GM23338 (cell line): ENCODE results near the gene ANKH. TPM values are rescaled to one million over a fixed set of nuclear protein-coding genes. Genes with fewer than 3 reads are reported as not detected.
A peak's percentile ranks its signal among the peaks of the same experiment; 100 is the strongest.

Experiments
- ATAC-seq: fragments of 200-7000 bp; cut with Tn5 transposase; 3 replicates; pipeline ENCODE4 v1.9.1; 2020
- DNase-seq: peaks from one replicate; pipeline ENCODE4 v3.0.0-alpha.2; 2015; ENCODE audit warnings: low spot score
- H2AFZ ChIP-seq: fragments of 200-600 bp; sonication (generic); 2 replicates; pipeline ENCODE4 v1.8.0; 2016; ENCODE audit warnings: antibody characterized with exemption, mild to moderate bottlenecking, moderate library complexity
- H3F3A ChIP-seq: fragments of 200-600 bp; sonication (generic); replicated peaks from 2 replicates; pipeline ENCODE4 v1.8.0; 2017; ENCODE audit warnings: antibody characterized with exemption, mixed run types, low read depth
- H3K27ac ChIP-seq: fragments of 200-600 bp; sonication (generic); 2 replicates; pipeline ENCODE4 v1.6.1; 2016; ENCODE audit warnings: low read depth
- H3K27me3 ChIP-seq: fragments of 200-600 bp; sonication (generic); 2 replicates; pipeline ENCODE4 v1.8.0; 2016; ENCODE audit warnings: mild to moderate bottlenecking, mixed run types, moderate library complexity; ENCODE audit not compliant: insufficient read depth
- H3K36me3 ChIP-seq: fragments of 200-600 bp; sonication (generic); 2 replicates; pipeline ENCODE4 v1.8.0; 2016; ENCODE audit warnings: mild to moderate bottlenecking; ENCODE audit not compliant: insufficient read depth
- H3K4me1 ChIP-seq: fragments of 200-600 bp; sonication (generic); 2 replicates; pipeline ENCODE4 v1.8.0; 2016; ENCODE audit warnings: mild to moderate bottlenecking, moderate library complexity; ENCODE audit not compliant: insufficient read depth
- H3K4me2 ChIP-seq: fragments of 200-600 bp; sonication (generic); 2 replicates; pipeline ENCODE4 v1.7.1; 2017; ENCODE audit warnings: mixed run types
- H3K4me3 ChIP-seq: fragments of 200-600 bp; sonication (generic); 2 replicates; pipeline ENCODE4 v1.6.1; 2016; ENCODE audit warnings: mixed run types
- H3K79me2 ChIP-seq: fragments of 200-600 bp; sonication (generic); replicated peaks from 2 replicates; pipeline ENCODE4 v1.8.0; 2017; ENCODE audit warnings: mild to moderate bottlenecking; ENCODE audit not compliant: insufficient read depth
- H3K9me2 ChIP-seq: fragments of 200-600 bp; sonication (generic); 2 replicates; pipeline ENCODE4 v1.8.0; 2017; ENCODE audit not compliant: insufficient read depth
- H4K20me1 ChIP-seq: fragments of 200-600 bp; sonication (generic); replicated peaks from 2 replicates; pipeline ENCODE4 v1.8.0; 2017; ENCODE audit warnings: mild to moderate bottlenecking; ENCODE audit not compliant: insufficient read depth
- H3K27ac Mint-ChIP-seq: 2 replicates; pipeline ENCODE4 v1.8.0; 2020; ENCODE audit warnings: inconsistent platforms, mild to moderate bottlenecking, moderate library complexity, mixed read lengths
- H3K27me3 Mint-ChIP-seq: 3 replicates; pipeline ENCODE4 v1.8.0; 2022; ENCODE audit warnings: low read depth, mild to moderate bottlenecking, moderate library complexity, mixed read lengths, inconsistent platforms; ENCODE audit not compliant: insufficient read depth, poor library complexity
- H3K36me3 Mint-ChIP-seq: 3 replicates; pipeline ENCODE4 v1.8.0; 2021; ENCODE audit warnings: low read depth, mild to moderate bottlenecking, inconsistent platforms, moderate library complexity, mixed read lengths
- H3K4me1 Mint-ChIP-seq: 3 replicates; pipeline ENCODE4 v1.8.0; 2020; ENCODE audit warnings: mild to moderate bottlenecking, inconsistent platforms, mixed read lengths
- H3K4me3 Mint-ChIP-seq: 3 replicates; pipeline ENCODE4 v1.8.0; 2021; ENCODE audit warnings: moderate library complexity, mild to moderate bottlenecking, inconsistent platforms, mixed read lengths
- H3K9me3 Mint-ChIP-seq: 3 replicates; pipeline ENCODE4 v1.8.0; 2020; ENCODE audit warnings: moderate library complexity, mild to moderate bottlenecking, inconsistent platforms, mixed read lengths
- JUNB ChIP-seq: IDR thresholded peaks from one replicate; pipeline ENCODE4 v1.6.1; 2016; ENCODE audit warnings: antibody characterized with exemption; ENCODE audit not compliant: unreplicated experiment
- STAT1 ChIP-seq: IDR thresholded peaks from one replicate; pipeline ENCODE4 v1.6.1; 2016; ENCODE audit warnings: antibody characterized with exemption; ENCODE audit not compliant: unreplicated experiment
- ZNF114 ChIP-seq: fragments of 250-450 bp; sonication (Bioruptor Pico); IDR thresholded peaks from 2 replicates; pipeline ENCODE4 v1.5.0; 2020; ENCODE audit warnings: mild to moderate bottlenecking, moderate library complexity
- ZNF331 ChIP-seq: fragments of 250-450 bp; sonication (Bioruptor Pico); IDR thresholded peaks from 2 replicates; pipeline ENCODE4 v1.5.0; 2020; ENCODE audit warnings: low read depth, mild to moderate bottlenecking, moderate library complexity
- polyA plus RNA-seq: library from polyadenylated mRNA; unstranded; fragments of >200 nt; fragmentation: Nextera tagmentation; extraction: Ambion mirVana; gene quantifications from 2 replicates; pipeline ENCODE4 v1.2.1, GENCODE V29; 2016
- total RNA-seq: library from RNA; depleted of rRNA; stranded (reverse); fragments of >200 nt; shearing (Covaris generic); gene quantifications from 2 replicates; pipeline ENCODE4 v1.2.3, GENCODE V29; 2014
- TF ChIP-seq, protein P1 (sequence below): IDR thresholded peaks from 2 replicates; pipeline ENCODE4 v1.6.1; 2016; ENCODE audit warnings: antibody characterized with exemption
- TF ChIP-seq, protein P2 (sequence below), 2 experiments: fragments of 200-600 bp in 1 of 2; sonication (generic) in 1 of 2; conservative IDR thresholded peaks; 2 replicates each; pipeline versions ENCODE4 v1.5.1 to v1.6.1; 2016 to 2017; ENCODE audit warnings: antibody characterized with exemption in 2 of 2, low read depth in 2 of 2, mild to moderate bottlenecking in 2 of 2, moderate library complexity in 1 of 2
- TF ChIP-seq, protein P3 (sequence below): IDR thresholded peaks from one replicate; pipeline ENCODE4 v1.6.1; 2018; ENCODE audit warnings: antibody characterized with exemption; ENCODE audit not compliant: unreplicated experiment
- TF ChIP-seq, protein P4 (sequence below): fragments of 250-450 bp; sonication (Bioruptor Pico); IDR thresholded peaks from 2 replicates; pipeline ENCODE4 v1.5.0; 2020; ENCODE audit warnings: mild to moderate bottlenecking, moderate library complexity

The ANKH gene
- total and polyA plus RNA-seq, 2 experiments from 2014 or later: 5.0 to 6.1 TPM

DNA sequence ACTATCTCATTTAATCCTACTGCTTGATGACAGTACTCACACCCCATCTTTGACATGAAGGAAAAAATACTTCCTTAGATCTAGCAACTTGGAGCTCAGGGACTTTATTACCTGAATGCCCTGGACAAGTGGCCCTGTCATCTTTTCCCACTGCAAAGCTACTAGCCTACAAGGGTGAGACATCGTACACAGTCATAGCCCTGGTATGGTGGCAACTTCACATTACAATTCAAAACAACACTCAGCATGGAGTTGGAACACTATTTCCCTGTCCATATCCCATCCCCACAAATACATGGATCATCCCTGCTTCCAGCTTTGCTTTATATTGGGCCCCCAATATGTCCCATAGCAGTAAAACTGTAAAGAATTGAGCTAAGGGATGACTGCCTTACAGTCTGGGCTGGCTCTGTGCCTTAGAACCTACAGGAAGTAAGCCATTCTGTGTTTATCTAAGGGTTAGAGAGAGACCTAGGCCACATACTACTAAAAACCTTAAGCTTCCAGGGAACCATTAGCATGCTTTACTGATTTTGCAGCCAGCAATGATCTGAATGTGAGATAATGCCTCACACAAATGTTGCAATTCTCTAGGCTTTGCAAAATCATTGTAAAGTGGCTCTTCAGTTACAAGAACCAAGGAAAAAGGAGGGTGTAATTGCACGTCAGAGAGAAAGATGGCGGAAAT, 151.2 kb downstream of the ANKH start:
- no peaks in the 10 kb centered on the region; the same call in 1 of the 2 replicates for H3K36me3 ChIP-seq
- Mint-ChIP-seq H3K9me3 (peaks cover 21% of the 10 kb centered on the region; the same call in 2 of the 3 replicates), H3K4me3 (no peak overlapping the region), H3K36me3 (peaks cover 33% of the 10 kb centered on the region), H3K27ac (no peak overlapping the region), H3K4me1 (no peaks in the 10 kb centered on the region), H3K27me3 (peaks cover 2% of the 10 kb centered on the region)
- no peak overlapping the region for H2AFZ ChIP-seq
- TF ChIP-seq, protein P1, sequence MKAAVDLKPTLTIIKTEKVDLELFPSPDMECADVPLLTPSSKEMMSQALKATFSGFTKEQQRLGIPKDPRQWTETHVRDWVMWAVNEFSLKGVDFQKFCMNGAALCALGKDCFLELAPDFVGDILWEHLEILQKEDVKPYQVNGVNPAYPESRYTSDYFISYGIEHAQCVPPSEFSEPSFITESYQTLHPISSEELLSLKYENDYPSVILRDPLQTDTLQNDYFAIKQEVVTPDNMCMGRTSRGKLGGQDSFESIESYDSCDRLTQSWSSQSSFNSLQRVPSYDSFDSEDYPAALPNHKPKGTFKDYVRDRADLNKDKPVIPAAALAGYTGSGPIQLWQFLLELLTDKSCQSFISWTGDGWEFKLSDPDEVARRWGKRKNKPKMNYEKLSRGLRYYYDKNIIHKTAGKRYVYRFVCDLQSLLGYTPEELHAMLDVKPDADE: no peak
- TF ChIP-seq, protein P2, sequence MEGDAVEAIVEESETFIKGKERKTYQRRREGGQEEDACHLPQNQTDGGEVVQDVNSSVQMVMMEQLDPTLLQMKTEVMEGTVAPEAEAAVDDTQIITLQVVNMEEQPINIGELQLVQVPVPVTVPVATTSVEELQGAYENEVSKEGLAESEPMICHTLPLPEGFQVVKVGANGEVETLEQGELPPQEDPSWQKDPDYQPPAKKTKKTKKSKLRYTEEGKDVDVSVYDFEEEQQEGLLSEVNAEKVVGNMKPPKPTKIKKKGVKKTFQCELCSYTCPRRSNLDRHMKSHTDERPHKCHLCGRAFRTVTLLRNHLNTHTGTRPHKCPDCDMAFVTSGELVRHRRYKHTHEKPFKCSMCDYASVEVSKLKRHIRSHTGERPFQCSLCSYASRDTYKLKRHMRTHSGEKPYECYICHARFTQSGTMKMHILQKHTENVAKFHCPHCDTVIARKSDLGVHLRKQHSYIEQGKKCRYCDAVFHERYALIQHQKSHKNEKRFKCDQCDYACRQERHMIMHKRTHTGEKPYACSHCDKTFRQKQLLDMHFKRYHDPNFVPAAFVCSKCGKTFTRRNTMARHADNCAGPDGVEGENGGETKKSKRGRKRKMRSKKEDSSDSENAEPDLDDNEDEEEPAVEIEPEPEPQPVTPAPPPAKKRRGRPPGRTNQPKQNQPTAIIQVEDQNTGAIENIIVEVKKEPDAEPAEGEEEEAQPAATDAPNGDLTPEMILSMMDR (conservative IDR thresholded peaks at IDR 0.05; ENCODE audit: low read depth in 2 of 2): peak in 1 of 2 experiments; percentile 36; a peak in 2 of 4 replicates
- TF ChIP-seq JUNB: no peak
- H3K4me2 ChIP-seq: no peak overlapping the region
- DNase-seq: no peak
- H3K9me2 ChIP-seq: no peaks in the 10 kb centered on the region; the same call in 1 of the 2 replicates
- ATAC-seq: no peak
- H3K4me1 ChIP-seq: no peaks in the 10 kb centered on the region
- no peaks in the 10 kb centered on the region for H3K27me3 ChIP-seq
- H3F3A ChIP-seq: no peaks in the 10 kb centered on the region
- H3K79me2 ChIP-seq: no peaks in the 10 kb centered on the region
- H4K20me1 ChIP-seq: no peaks in the 10 kb centered on the region
- no peak overlapping the region for H3K4me3 ChIP-seq
- no peak overlapping the region for H3K27ac ChIP-seq

DNA sequence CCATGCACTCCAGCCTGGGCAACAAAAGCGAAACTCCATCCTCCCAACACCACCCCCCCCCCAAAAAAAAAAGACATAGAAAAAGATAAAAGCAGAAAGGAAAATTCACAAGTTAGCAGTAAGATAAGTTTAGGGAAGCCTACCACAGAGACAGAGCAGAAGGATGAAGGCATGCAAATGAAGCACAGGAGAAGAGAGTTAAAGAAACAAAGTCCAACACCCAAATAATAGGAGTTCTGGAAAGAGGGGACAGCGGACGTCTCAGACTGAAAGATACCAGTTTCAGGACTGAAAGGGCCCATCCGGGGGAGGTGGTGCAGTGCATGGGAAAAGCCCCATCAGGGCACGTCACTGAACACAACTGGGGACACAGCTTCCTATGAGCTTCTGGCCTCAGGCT, 152.8 kb downstream of the ANKH start:
- Histone ChIP-seq H3F3A (no peaks in the 10 kb centered on the region), H3K79me2 (no peaks in the 10 kb centered on the region), H3K4me1 (no peaks in the 10 kb centered on the region), H3K4me2 (no peak overlapping the region), H4K20me1 (no peaks in the 10 kb centered on the region), H3K4me3 (no peak overlapping the region), H3K9me2 (no peaks in the 10 kb centered on the region; the same call in 1 of the 2 replicates), H3K36me3 (no peaks in the 10 kb centered on the region; the same call in 1 of the 2 replicates), H2AFZ (no peak overlapping the region), H3K27ac (no peak overlapping the region), H3K27me3 (no peaks in the 10 kb centered on the region)
- ATAC-seq: no peak
- no peaks in the 10 kb centered on the region for H3K4me1 Mint-ChIP-seq
- peaks cover 25% of the 10 kb centered on the region; the same call in 2 of the 3 replicates for H3K9me3 Mint-ChIP-seq
- peaks cover 3% of the 10 kb centered on the region for H3K27me3 Mint-ChIP-seq
- no peak overlapping the region for H3K4me3 Mint-ChIP-seq
- no peak for DNase-seq
- H3K27ac Mint-ChIP-seq: no peak overlapping the region
- H3K36me3 Mint-ChIP-seq: peaks cover 45% of the 10 kb centered on the region
- TF ChIP-seq ZNF331 (CRISPR knock-in tag) (no peak), STAT1 (no peak), JUNB (no peak), ZNF114 (CRISPR knock-in tag) (no peak)
- TF ChIP-seq, protein P3, sequence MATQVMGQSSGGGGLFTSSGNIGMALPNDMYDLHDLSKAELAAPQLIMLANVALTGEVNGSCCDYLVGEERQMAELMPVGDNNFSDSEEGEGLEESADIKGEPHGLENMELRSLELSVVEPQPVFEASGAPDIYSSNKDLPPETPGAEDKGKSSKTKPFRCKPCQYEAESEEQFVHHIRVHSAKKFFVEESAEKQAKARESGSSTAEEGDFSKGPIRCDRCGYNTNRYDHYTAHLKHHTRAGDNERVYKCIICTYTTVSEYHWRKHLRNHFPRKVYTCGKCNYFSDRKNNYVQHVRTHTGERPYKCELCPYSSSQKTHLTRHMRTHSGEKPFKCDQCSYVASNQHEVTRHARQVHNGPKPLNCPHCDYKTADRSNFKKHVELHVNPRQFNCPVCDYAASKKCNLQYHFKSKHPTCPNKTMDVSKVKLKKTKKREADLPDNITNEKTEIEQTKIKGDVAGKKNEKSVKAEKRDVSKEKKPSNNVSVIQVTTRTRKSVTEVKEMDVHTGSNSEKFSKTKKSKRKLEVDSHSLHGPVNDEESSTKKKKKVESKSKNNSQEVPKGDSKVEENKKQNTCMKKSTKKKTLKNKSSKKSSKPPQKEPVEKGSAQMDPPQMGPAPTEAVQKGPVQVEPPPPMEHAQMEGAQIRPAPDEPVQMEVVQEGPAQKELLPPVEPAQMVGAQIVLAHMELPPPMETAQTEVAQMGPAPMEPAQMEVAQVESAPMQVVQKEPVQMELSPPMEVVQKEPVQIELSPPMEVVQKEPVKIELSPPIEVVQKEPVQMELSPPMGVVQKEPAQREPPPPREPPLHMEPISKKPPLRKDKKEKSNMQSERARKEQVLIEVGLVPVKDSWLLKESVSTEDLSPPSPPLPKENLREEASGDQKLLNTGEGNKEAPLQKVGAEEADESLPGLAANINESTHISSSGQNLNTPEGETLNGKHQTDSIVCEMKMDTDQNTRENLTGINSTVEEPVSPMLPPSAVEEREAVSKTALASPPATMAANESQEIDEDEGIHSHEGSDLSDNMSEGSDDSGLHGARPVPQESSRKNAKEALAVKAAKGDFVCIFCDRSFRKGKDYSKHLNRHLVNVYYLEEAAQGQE: no peak
- TF ChIP-seq, protein P4, sequence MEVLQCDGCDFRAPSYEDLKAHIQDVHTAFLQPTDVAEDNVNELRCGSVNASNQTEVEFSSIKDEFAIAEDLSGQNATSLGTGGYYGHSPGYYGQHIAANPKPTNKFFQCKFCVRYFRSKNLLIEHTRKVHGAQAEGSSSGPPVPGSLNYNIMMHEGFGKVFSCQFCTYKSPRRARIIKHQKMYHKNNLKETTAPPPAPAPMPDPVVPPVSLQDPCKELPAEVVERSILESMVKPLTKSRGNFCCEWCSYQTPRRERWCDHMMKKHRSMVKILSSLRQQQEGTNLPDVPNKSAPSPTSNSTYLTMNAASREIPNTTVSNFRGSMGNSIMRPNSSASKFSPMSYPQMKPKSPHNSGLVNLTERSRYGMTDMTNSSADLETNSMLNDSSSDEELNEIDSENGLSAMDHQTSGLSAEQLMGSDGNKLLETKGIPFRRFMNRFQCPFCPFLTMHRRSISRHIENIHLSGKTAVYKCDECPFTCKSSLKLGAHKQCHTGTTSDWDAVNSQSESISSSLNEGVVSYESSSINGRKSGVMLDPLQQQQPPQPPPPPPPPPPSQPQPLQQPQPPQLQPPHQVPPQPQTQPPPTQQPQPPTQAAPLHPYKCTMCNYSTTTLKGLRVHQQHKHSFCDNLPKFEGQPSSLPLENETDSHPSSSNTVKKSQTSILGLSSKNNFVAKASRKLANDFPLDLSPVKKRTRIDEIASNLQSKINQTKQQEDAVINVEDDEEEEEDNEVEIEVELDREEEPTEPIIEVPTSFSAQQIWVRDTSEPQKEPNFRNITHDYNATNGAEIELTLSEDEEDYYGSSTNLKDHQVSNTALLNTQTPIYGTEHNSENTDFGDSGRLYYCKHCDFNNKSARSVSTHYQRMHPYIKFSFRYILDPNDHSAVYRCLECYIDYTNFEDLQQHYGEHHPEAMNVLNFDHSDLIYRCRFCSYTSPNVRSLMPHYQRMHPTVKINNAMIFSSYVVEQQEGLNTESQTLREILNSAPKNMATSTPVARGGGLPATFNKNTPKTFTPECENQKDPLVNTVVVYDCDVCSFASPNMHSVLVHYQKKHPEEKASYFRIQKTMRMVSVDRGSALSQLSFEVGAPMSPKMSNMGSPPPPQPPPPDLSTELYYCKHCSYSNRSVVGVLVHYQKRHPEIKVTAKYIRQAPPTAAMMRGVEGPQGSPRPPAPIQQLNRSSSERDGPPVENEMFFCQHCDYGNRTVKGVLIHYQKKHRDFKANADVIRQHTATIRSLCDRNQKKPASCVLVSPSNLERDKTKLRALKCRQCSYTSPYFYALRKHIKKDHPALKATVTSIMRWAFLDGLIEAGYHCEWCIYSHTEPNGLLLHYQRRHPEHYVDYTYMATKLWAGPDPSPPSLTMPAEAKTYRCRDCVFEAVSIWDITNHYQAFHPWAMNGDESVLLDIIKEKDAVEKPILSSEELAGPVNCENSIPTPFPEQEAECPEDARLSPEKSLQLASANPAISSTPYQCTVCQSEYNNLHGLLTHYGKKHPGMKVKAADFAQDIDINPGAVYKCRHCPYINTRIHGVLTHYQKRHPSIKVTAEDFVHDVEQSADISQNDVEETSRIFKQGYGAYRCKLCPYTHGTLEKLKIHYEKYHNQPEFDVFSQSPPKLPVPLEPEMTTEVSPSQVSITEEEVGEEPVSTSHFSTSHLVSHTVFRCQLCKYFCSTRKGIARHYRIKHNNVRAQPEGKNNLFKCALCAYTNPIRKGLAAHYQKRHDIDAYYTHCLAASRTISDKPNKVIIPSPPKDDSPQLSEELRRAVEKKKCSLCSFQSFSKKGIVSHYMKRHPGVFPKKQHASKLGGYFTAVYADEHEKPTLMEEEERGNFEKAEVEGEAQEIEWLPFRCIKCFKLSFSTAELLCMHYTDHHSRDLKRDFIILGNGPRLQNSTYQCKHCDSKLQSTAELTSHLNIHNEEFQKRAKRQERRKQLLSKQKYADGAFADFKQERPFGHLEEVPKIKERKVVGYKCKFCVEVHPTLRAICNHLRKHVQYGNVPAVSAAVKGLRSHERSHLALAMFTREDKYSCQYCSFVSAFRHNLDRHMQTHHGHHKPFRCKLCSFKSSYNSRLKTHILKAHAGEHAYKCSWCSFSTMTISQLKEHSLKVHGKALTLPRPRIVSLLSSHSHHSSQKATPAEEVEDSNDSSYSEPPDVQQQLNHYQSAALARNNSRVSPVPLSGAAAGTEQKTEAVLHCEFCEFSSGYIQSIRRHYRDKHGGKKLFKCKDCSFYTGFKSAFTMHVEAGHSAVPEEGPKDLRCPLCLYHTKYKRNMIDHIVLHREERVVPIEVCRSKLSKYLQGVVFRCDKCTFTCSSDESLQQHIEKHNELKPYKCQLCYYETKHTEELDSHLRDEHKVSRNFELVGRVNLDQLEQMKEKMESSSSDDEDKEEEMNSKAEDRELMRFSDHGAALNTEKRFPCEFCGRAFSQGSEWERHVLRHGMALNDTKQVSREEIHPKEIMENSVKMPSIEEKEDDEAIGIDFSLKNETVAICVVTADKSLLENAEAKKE (CRISPR knock-in tag): no peak
